Endothelial cell of umbilical vein (primary cell): ENCODE data around the gene LBX2.

Experiments
- CTCF ChIP-seq, 2 donors: IDR thresholded peaks; 1 replicate in 1 of 2; 2 replicates in 1 of 2; pipeline ENCODE4 v1.5.1; 2011; ENCODE audit warnings: low read length in 2 of 2, mild to moderate bottlenecking in 2 of 2, moderate library complexity in 2 of 2, control low read depth in 1 of 2, inconsistent platforms in 1 of 2, low read depth in 1 of 2; ENCODE audit not compliant: insufficient read depth in 1 of 2; ENCODE audit errors: extremely low read depth in 1 of 2
- POLR2A ChIP-seq: IDR thresholded peaks from 2 replicates; pipeline ENCODE4 v1.6.1; 2012; ENCODE audit warnings: low read depth, mild to moderate bottlenecking, control low read depth, low read length

DNA sequence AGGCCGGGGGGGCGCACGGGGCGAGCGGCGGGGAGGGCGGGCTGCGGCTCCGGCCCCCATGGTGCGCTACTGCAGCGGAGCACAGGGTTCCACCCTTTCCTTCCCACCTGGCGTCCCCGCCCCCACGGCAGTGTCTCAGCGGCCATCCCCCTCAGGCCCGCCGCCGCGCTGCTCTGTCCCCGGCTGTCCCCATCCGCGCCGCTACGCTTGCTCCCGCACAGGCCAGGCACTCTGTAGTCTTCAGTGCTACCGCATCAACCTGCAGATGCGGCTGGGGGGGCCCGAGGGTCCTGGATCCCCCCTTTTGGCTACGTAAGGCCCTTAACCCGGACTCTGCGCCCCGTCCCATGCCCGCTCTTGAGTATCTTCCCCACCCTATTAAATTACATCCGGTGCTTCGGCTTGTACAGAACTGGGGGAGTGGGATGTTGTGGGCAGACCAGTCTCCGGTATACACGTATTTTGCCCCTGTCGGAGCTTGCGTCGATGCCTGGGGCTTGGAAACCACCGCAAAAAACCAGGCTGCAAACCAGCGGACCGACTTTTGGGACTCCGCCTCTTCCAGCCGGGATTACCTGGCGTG, 41.8 kb downstream of the LBX2 start:
- no peak for TF ChIP-seq CTCF (IDR thresholded peaks at IDR 0.05; ENCODE audit: extremely low read depth in 1 of 2, insufficient read depth in 1 of 2, low read depth in 1 of 2, low read length in 2 of 2)
- no peak for TF ChIP-seq POLR2A
